Gastroesophageal sphincter (tissue), 4 donors: ENCODE measurements around the gene ATP1A2. TPM values are rescaled to one million over a fixed set of nuclear protein-coding genes. Genes with fewer than 3 reads are reported as not detected.
"Not testable (repeated sequence)": the region's sequence is repeated elsewhere in the genome, so short reads cannot be mapped to it uniquely, and the experiment has no call there.

ENCODE experiments used
- ATAC-seq: fragments of 150-250 bp; one replicate; pipeline ENCODE4 v1.9.1; 2016; ENCODE audit warnings: mild to moderate bottlenecking, moderate library complexity
- H3K27ac ChIP-seq, 4 donors: fragments of 200-600 bp; sonication (generic) in 3 of 4; 1 replicate in 3 of 4; 2 replicates in 1 of 4; pipeline ENCODE4 v1.5.1; 2016 to 2019
- H3K27me3 ChIP-seq: fragments of 200-600 bp; sonication (generic); one replicate; pipeline ENCODE4 v1.5.1; 2019
- H3K36me3 ChIP-seq, 2 donors: fragments of 200-600 bp; sonication (generic); one replicate each; pipeline ENCODE4 v1.5.1; 2019; ENCODE audit warnings: control low read depth in 1 of 2
- H3K4me1 ChIP-seq, 3 donors: fragments of 200-600 bp; sonication (generic); 1 replicate in 2 of 3; 2 replicates in 1 of 3; pipeline ENCODE4 v1.5.1; 2016 to 2019; ENCODE audit warnings: control low read depth in 2 of 3
- H3K4me3 ChIP-seq, 2 donors: fragments of 200-600 bp; sonication (generic); one replicate each; pipeline ENCODE4 v1.5.1; 2019; ENCODE audit warnings: mild to moderate bottlenecking in 1 of 2, moderate library complexity in 1 of 2
- H3K9me3 ChIP-seq, 3 donors: fragments of 200-600 bp; sonication (generic); one replicate each; pipeline ENCODE4 v1.5.1; 2017 to 2019; ENCODE audit warnings: control low read depth in 2 of 3
- CTCF ChIP-seq, 4 experiments: fragments of 200-600 bp in 2 of 4; fragments of 450-650 bp in 2 of 4; sonication (generic) in 1 of 4; IDR thresholded peaks; one replicate each; pipeline ENCODE4 v1.5.1; 2017 to 2019; ENCODE audit warnings: antibody characterized with exemption in 4 of 4, mild to moderate bottlenecking in 2 of 4, moderate library complexity in 2 of 4
- EP300 ChIP-seq: sonication (generic); formaldehyde crosslinking; IDR thresholded peaks from one replicate; pipeline ENCODE4 v1.6.1; 2017; ENCODE audit warnings: antibody characterized with exemption, mild to moderate bottlenecking
- POLR2A ChIP-seq, 2 donors: fragments of 450-650 bp; IDR thresholded peaks; one replicate each; pipeline ENCODE4 v1.6.1; 2017; ENCODE audit warnings: antibody characterized with exemption in 2 of 2, mild to moderate bottlenecking in 2 of 2, moderate library complexity in 1 of 2
- POLR2AphosphoS5 ChIP-seq: sonication (generic); formaldehyde crosslinking; IDR thresholded peaks from one replicate; pipeline ENCODE4 v1.6.1; 2017; ENCODE audit warnings: antibody characterized with exemption
- WGBS, 2 donors: methylation state at CpG; one replicate each; pipeline ENCODE4 v1.1.5; 2018; ENCODE audit warnings: low coverage in 1 of 2; 5-methylcytosine and 5-hydroxymethylcytosine counted together
- total RNA-seq, 4 donors: library from RNA; depleted of rRNA; stranded (reverse); fragments of >200 nt; gene quantifications; one replicate each; pipeline ENCODE4 v1.1.0, GENCODE V29; 2016

The ATP1A2 gene
- total RNA-seq, 4 donors from 2014 or later, result 100 to 348 (median 142) TPM

GRCh38 chr1:160124705-160125478, 9.3 kb downstream of the ATP1A2 start:
- 27 to 35% methylated on average over 3 to 4 of the region's 8 CpGs for WGBS, 2 donors
- no peaks in the 10 kb centered on the region for H3K9me3 ChIP-seq
- H3K4me3 ChIP-seq, result no peak overlapping the region
- peaks cover 0 to 87% of the 10 kb centered on the region in 2 donors for H3K36me3 ChIP-seq
- TF ChIP-seq POLR2A (IDR thresholded peaks at IDR 0.05) (no peak), POLR2AphosphoS5 (peak; percentile 94), EP300 (no peak), CTCF (IDR thresholded peaks at IDR 0.05) (peak in 3 of 4 experiments; percentile 32 to 42 (median 38))
- peak overlapping the region; percentile 69 to 83 (median 76) for H3K27ac ChIP-seq
- peaks cover 0 to 84% (median 0%) of the 10 kb centered on the region in 3 donors for H3K4me1 ChIP-seq
- H3K27me3 ChIP-seq, result no peaks in the 10 kb centered on the region
- ATAC-seq, result peak; percentile 90

DNA sequence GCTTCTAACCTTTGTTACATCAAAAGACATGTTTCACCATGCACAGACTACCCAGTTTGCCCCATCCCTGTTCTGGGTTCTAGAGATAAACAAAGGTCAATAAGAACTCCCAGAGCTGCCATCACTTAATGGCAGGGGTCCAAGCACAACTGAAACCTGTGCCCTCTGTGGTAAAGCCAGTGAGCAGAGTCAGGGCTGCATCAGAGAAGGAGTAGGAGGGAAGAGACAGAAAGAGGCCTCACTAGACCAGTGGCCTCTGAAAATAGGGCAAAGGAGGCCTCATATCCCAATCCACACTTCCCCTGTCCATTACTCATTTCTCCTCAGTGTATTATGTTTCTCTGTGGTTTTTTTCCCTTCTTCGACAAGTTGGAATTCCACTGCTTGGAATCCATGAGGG, 10.2 kb downstream of the ATP1A2 start:
- ATAC-seq, result no peak

GRCh38 chr1:160126342-160126741, 10.8 kb downstream of the ATP1A2 start:
- H3K27me3 ChIP-seq, H3K9me3 ChIP-seq, ATAC-seq, H3K4me3 ChIP-seq: not testable (repeated sequence)
- peaks cover 3 to 84% (median 9%) of the 10 kb centered on the region in 3 donors for H3K4me1 ChIP-seq
- peaks cover 0 to 94% of the 10 kb centered on the region in 2 donors for H3K36me3 ChIP-seq
- H3K27ac ChIP-seq, result peak overlapping the region in 2 of 4 donors; percentile 83 to 88
- WGBS, 2 donors, result 60 to 69% methylated on average over 4 of the region's 4 CpGs

More for the DNA sequence above, 10.2 kb downstream of the ATP1A2 start:
- no peaks in the 10 kb centered on the region for H3K27me3 ChIP-seq
- H3K27ac ChIP-seq, result peak overlapping the region; percentile 69 to 83 (median 76)
- no peak for TF ChIP-seq POLR2AphosphoS5
- no peaks in the 10 kb centered on the region for H3K9me3 ChIP-seq
- no peak overlapping the region for H3K4me3 ChIP-seq
- H3K36me3 ChIP-seq, result peaks cover 0 to 94% of the 10 kb centered on the region in 2 donors
- WGBS, 2 donors, result 50 to 70% methylated on average over 1 of the region's 1 CpG
- peaks cover 0 to 84% (median 3%) of the 10 kb centered on the region in 3 donors for H3K4me1 ChIP-seq

DNA sequence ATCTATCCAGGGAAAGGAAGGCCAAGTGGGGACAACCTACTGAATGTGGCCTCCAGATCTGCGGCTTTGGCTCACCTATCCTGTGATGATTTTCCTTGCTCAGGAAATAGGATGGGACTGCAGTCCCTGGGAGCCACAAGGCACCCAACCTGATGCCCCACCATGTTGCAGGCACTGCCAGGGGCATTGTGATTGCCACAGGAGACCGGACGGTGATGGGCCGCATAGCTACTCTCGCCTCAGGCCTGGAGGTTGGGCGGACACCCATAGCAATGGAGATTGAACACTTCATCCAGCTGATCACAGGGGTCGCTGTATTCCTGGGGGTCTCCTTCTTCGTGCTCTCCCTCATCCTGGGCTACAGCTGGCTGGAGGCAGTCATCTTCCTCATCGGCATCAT, 11.8 kb downstream of the ATP1A2 start:
- Histone ChIP-seq H3K4me1 (peaks cover 5 to 85% (median 9%) of the 10 kb centered on the region in 3 donors), H3K27ac (peak overlapping the region in 3 of 4 donors; percentile 83 to 88 (median 85)), H3K9me3 (no peaks in the 10 kb centered on the region), H3K27me3 (no peaks in the 10 kb centered on the region), H3K4me3 (no peak overlapping the region), H3K36me3 (peaks cover 0 to 87% of the 10 kb centered on the region in 2 donors)
- WGBS, 2 donors, result 100% methylated on average over 1 of the region's 9 CpGs
- ATAC-seq, result no peak
- TF ChIP-seq EP300 (no peak), CTCF (IDR thresholded peaks at IDR 0.05) (no peak), POLR2A (IDR thresholded peaks at IDR 0.05) (no peak), POLR2AphosphoS5 (no peak)

DNA sequence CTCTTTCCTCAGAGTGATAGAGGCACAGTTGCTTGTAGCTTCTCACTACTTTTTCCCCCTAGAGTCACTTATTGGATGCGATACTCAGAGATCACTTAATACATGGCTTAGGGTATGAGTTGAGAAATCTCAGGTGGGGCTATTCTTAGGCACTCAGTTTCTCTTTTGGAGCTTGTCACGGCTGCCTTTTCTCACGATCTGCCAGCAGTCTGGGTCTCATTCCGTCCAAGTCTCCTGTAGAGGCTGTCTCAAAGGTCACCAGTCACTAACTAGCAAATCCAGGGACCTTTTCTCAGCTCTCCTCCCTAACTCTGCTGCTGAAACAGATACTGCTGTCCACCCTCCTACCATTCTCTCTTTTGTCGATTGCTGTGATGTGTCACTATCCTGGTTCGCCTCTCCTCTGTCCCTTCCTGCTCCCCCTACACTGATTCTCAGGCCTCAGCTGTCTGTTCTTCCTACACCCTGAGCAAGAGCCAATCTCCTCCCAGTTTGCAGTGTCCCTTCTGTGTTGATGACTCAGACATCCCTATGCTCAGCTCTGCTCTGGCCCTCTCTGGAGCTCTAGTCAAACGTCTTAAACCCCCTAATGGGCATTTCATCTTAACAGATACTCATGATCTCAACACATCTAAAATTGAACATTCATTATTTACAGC, 12.4 kb downstream of the ATP1A2 start:
- WGBS, 2 donors, result 29 to 48% methylated on average over 6 to 7 of the region's 7 CpGs
- peak overlapping the region; percentile 49 to 88 (median 84) for H3K27ac ChIP-seq
- peaks cover 7 to 85% (median 9%) of the 10 kb centered on the region in 3 donors for H3K4me1 ChIP-seq
- H3K9me3 ChIP-seq, result no peaks in the 10 kb centered on the region
- no peak for ATAC-seq
- H3K27me3 ChIP-seq, result no peaks in the 10 kb centered on the region
- TF ChIP-seq POLR2AphosphoS5 (no peak), CTCF (IDR thresholded peaks at IDR 0.05) (no peak), POLR2A (IDR thresholded peaks at IDR 0.05) (no peak), EP300 (no peak)
- H3K36me3 ChIP-seq, result peaks cover 0 to 86% of the 10 kb centered on the region in 2 donors
- H3K4me3 ChIP-seq, result no peak overlapping the region
